Tibial nerve (tissue), 4 donors: ENCODE measurements around the gene RASAL1. TPM values are rescaled to one million over a fixed set of nuclear protein-coding genes. Genes with fewer than 3 reads are reported as not detected.

Source experiments
- DNase-seq, 2 donors: peaks; one replicate each; pipeline ENCODE4 v3.0.0-alpha.2; 2019; ENCODE audit warnings: low spot score in 2 of 2
- H3K27ac ChIP-seq, 4 donors: fragments of 200-600 bp; sonication (generic) in 3 of 4; one replicate each; pipeline ENCODE4 v1.5.1; 2017 to 2019; ENCODE audit warnings: mild to moderate bottlenecking in 1 of 4
- H3K27me3 ChIP-seq, 2 donors: fragments of 200-600 bp; sonication (generic) in 1 of 2; one replicate each; pipeline versions ENCODE4 v1.5.1 to v1.6.0; 2017 to 2019
- H3K36me3 ChIP-seq, 3 donors: fragments of 200-600 bp; sonication (generic); one replicate each; pipeline ENCODE4 v1.5.1; 2018 to 2019
- H3K4me1 ChIP-seq, 4 donors: fragments of 200-600 bp; sonication (generic) in 3 of 4; one replicate each; pipeline ENCODE4 v1.5.1; 2017 to 2019
- H3K4me3 ChIP-seq, 4 donors: fragments of 200-600 bp; sonication (generic) in 3 of 4; one replicate each; pipeline ENCODE4 v1.5.1; 2017 to 2019; ENCODE audit warnings: mild to moderate bottlenecking in 1 of 4, moderate library complexity in 1 of 4
- H3K9me3 ChIP-seq, 4 donors: fragments of 200-600 bp; sonication (generic) in 3 of 4; one replicate each; pipeline ENCODE4 v1.5.1; 2017 to 2019
- CTCF ChIP-seq, 5 experiments: fragments of 200-600 bp in 3 of 5; fragments of 450-650 bp in 2 of 5; sonication (generic) in 3 of 5; IDR thresholded peaks; one replicate each; pipeline ENCODE4 v1.5.1; 2016 to 2019; ENCODE audit warnings: antibody characterized with exemption in 5 of 5, mild to moderate bottlenecking in 3 of 5, moderate library complexity in 2 of 5
- EP300 ChIP-seq, 2 donors: sonication (generic); formaldehyde crosslinking; IDR thresholded peaks; one replicate each; pipeline ENCODE4 v1.6.1; 2017; ENCODE audit warnings: antibody characterized with exemption in 2 of 2, mild to moderate bottlenecking in 1 of 2
- POLR2A ChIP-seq, 2 donors: fragments of 450-650 bp; IDR thresholded peaks; one replicate each; pipeline ENCODE4 v1.6.1; 2017; ENCODE audit warnings: antibody characterized with exemption in 2 of 2, mild to moderate bottlenecking in 2 of 2, moderate library complexity in 2 of 2
- WGBS, 2 donors: methylation state at CpG; one replicate each; pipeline ENCODE4 v1.1.5; 2018; 5-methylcytosine and 5-hydroxymethylcytosine counted together
- total RNA-seq, 4 donors: library from RNA; depleted of rRNA; stranded (reverse); fragments of >200 nt; gene quantifications; one replicate each; pipeline ENCODE4 v1.1.0, GENCODE V29; 2016

RASAL1 gene
- total RNA-seq, 4 donors from 2014 or later: 0.87 to 5.2 (median 3.3) TPM

GRCh38 chr12:113056381-113056630 lies 79.3 kb downstream of the RASAL1 start:
- no peaks in the 10 kb centered on the region for H3K9me3 ChIP-seq
- TF ChIP-seq POLR2A (IDR thresholded peaks at IDR 0.05): no peak
- TF ChIP-seq CTCF (IDR thresholded peaks at IDR 0.05): no peak
- TF ChIP-seq EP300 (IDR thresholded peaks at IDR 0.05): no peak
- no peaks in the 10 kb centered on the region for H3K36me3 ChIP-seq
- WGBS, 2 donors: 4 to 5% methylated on average over 8 of the region's 8 CpGs
- H3K4me3 ChIP-seq: peak overlapping the region; percentile 30 to 64 (median 48)
- peak overlapping the region in 2 of 4 donors; percentile 66 to 68 for H3K27ac ChIP-seq
- peaks cover 0 to 24% (median 8%) of the 10 kb centered on the region in 4 donors for H3K4me1 ChIP-seq
- H3K27me3 ChIP-seq: peaks cover 0 to 42% of the 10 kb centered on the region in 2 donors
- DNase-seq: no peak

GRCh38 chr12:113055594-113056380 lies 79.8 kb downstream of the RASAL1 start:
- 33% methylated on average over 9 to 13 of the region's 13 CpGs for WGBS, 2 donors
- peaks cover 0 to 24% (median 8%) of the 10 kb centered on the region in 4 donors for H3K4me1 ChIP-seq
- H3K27ac ChIP-seq: peak overlapping the region in 2 of 4 donors; percentile 66 to 68
- peaks cover 0 to 42% of the 10 kb centered on the region in 2 donors for H3K27me3 ChIP-seq
- no peak for DNase-seq
- H3K9me3 ChIP-seq: no peaks in the 10 kb centered on the region
- H3K36me3 ChIP-seq: no peaks in the 10 kb centered on the region
- TF ChIP-seq CTCF (IDR thresholded peaks at IDR 0.05) (no peak), EP300 (IDR thresholded peaks at IDR 0.05) (no peak), POLR2A (IDR thresholded peaks at IDR 0.05) (no peak)
- H3K4me3 ChIP-seq: peak overlapping the region in 1 of 4 donors; percentile 64

GRCh38 chr12:113054948-113055486 lies 80.5 kb downstream of the RASAL1 start:
- H3K4me3 ChIP-seq: no peak overlapping the region
- H3K4me1 ChIP-seq: peaks cover 0 to 24% (median 8%) of the 10 kb centered on the region in 4 donors
- no peak for DNase-seq
- H3K36me3 ChIP-seq: no peaks in the 10 kb centered on the region
- TF ChIP-seq POLR2A (IDR thresholded peaks at IDR 0.05) (no peak), EP300 (IDR thresholded peaks at IDR 0.05) (no peak), CTCF (IDR thresholded peaks at IDR 0.05) (no peak)
- no peak overlapping the region for H3K27ac ChIP-seq
- 70 to 72% methylated on average over 4 of the region's 4 CpGs for WGBS, 2 donors
- H3K9me3 ChIP-seq: no peaks in the 10 kb centered on the region
- H3K27me3 ChIP-seq: peaks cover 0 to 42% of the 10 kb centered on the region in 2 donors

GRCh38 chr12:113052326-113052725 lies 83.2 kb downstream of the RASAL1 start:
- Histone ChIP-seq H3K36me3 (no peaks in the 10 kb centered on the region), H3K27me3 (peaks cover 0 to 29% of the 10 kb centered on the region in 2 donors), H3K27ac (no peak overlapping the region), H3K9me3 (no peaks in the 10 kb centered on the region), H3K4me1 (peaks cover 0 to 19% (median 8%) of the 10 kb centered on the region in 4 donors), H3K4me3 (no peak overlapping the region)
- WGBS, 2 donors: 64 to 71% methylated on average over 4 of the region's 4 CpGs
- DNase-seq: no peak
- TF ChIP-seq CTCF (IDR thresholded peaks at IDR 0.05) (no peak), EP300 (IDR thresholded peaks at IDR 0.05) (no peak), POLR2A (IDR thresholded peaks at IDR 0.05) (no peak)

- H3K9me3 ChIP-seq: no peaks in the 10 kb centered on the region
- WGBS, 2 donors: 80 to 86% methylated on average over 3 to 4 of the region's 4 CpGs
- H3K36me3 ChIP-seq: no peaks in the 10 kb centered on the region
- DNase-seq: no peak
- H3K27me3 ChIP-seq: peaks cover 0 to 23% of the 10 kb centered on the region in 2 donors
- H3K27ac ChIP-seq: no peak overlapping the region
- H3K4me3 ChIP-seq: no peak overlapping the region
- peaks cover 0 to 14% (median 3%) of the 10 kb centered on the region in 4 donors for H3K4me1 ChIP-seq
- no peak for TF ChIP-seq CTCF (IDR thresholded peaks at IDR 0.05)
- no peak for TF ChIP-seq POLR2A (IDR thresholded peaks at IDR 0.05)
These were observed 83.8 kb downstream of the RASAL1 start for GRCh38 chr12:113051759-113052158.
